Right atrium auricular region (tissue), 2 donors: Measurements from ENCODE around the gene C6orf136. TPM values are rescaled to one million over a fixed set of nuclear protein-coding genes. Genes with fewer than 3 reads are reported as not detected.

Experiments used
- DNase-seq: peaks from one replicate; pipeline ENCODE4 v3.0.0-alpha.2; 2019; ENCODE audit warnings: low spot score
- H3K27ac ChIP-seq, 2 donors: fragments of 200-600 bp; sonication (generic); 1 replicate in 1 of 2; 2 replicates in 1 of 2; pipeline ENCODE4 v1.5.1; 2016 to 2019
- H3K27me3 ChIP-seq, 2 donors: fragments of 200-600 bp; sonication (generic); one replicate each; pipeline versions ENCODE4 v1.5.1 to v1.6.0; 2017 to 2019
- H3K36me3 ChIP-seq: fragments of 200-600 bp; sonication (generic); one replicate; pipeline ENCODE4 v1.5.1; 2016
- H3K4me1 ChIP-seq, 2 donors: fragments of 200-600 bp; sonication (generic); one replicate each; pipeline versions ENCODE4 v1.5.1 to v1.6.0; 2017 to 2019
- H3K4me3 ChIP-seq, 2 donors: fragments of 200-600 bp; sonication (generic); 1 replicate in 1 of 2; 2 replicates in 1 of 2; pipeline ENCODE4 v1.5.1; 2017 to 2019; ENCODE audit warnings: mild to moderate bottlenecking in 1 of 2, moderate library complexity in 1 of 2
- H3K9me3 ChIP-seq, 2 donors: fragments of 200-600 bp; sonication (generic); one replicate each; pipeline ENCODE4 v1.5.1; 2019
- total RNA-seq, 2 donors: library from RNA; depleted of rRNA; stranded (reverse); fragments of >200 nt; gene quantifications; one replicate each; pipeline ENCODE4 v1.1.0, GENCODE V29; 2016
- TF ChIP-seq, protein P1 (sequence below), 2 donors: fragments of 200-600 bp; sonication (generic); IDR thresholded peaks; one replicate each; pipeline ENCODE4 v1.5.1; 2019; ENCODE audit warnings: antibody characterized with exemption in 2 of 2

The C6orf136 gene
- total RNA-seq, 2 donors from 2014 or later: 28.3 to 29.4 TPM

DNA sequence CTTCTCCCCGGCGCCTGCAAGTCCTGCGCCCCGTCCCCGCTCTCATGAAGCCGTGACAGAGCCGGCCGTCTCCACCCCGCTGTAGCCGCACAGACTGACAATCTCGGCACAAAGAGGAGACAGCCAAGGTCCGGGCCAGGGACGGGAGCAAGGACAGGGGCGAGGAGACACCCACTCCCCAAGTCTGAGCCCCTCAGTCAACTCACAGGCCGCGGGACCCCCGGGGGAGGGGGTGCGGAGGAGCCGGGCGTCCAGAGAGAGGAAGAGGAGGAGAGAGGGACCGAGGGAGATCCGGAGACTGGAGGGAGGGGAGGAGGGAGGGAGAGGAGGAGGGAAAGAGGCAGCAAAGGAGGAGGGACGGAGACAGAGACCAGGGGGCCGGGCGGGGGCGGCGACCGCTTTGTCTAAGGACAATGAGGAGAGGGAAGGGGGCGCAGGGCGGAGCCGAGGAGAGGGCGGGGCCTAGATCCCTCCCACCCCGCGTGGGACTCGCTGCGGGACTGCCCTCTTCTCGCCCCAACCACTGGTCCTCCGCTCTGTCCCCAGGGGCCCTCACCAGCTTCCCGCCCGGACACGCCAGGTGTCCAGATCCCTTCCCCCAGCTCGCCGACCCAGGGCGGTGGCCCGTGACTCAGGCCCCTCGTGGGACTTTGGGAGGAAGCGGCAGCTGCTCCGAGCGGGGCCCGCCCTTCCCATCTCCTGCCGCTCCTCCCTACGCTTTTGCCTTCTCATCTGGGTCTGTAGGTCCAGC, 40.1 kb downstream of the C6orf136 start:
- Histone ChIP-seq H3K27ac (peak overlapping the region; percentile 99), H3K4me3 (peak overlapping the region; percentile 83 to 90), H3K27me3 (no peaks in the 10 kb centered on the region), H3K36me3 (peaks cover 10% of the 10 kb centered on the region), H3K9me3 (no peaks in the 10 kb centered on the region), H3K4me1 (peaks cover 0 to 80% of the 10 kb centered on the region in 2 donors)
- TF ChIP-seq, protein P1, sequence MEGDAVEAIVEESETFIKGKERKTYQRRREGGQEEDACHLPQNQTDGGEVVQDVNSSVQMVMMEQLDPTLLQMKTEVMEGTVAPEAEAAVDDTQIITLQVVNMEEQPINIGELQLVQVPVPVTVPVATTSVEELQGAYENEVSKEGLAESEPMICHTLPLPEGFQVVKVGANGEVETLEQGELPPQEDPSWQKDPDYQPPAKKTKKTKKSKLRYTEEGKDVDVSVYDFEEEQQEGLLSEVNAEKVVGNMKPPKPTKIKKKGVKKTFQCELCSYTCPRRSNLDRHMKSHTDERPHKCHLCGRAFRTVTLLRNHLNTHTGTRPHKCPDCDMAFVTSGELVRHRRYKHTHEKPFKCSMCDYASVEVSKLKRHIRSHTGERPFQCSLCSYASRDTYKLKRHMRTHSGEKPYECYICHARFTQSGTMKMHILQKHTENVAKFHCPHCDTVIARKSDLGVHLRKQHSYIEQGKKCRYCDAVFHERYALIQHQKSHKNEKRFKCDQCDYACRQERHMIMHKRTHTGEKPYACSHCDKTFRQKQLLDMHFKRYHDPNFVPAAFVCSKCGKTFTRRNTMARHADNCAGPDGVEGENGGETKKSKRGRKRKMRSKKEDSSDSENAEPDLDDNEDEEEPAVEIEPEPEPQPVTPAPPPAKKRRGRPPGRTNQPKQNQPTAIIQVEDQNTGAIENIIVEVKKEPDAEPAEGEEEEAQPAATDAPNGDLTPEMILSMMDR (IDR thresholded peaks at IDR 0.05): no peak
- peak; percentile 98 for DNase-seq

DNA sequence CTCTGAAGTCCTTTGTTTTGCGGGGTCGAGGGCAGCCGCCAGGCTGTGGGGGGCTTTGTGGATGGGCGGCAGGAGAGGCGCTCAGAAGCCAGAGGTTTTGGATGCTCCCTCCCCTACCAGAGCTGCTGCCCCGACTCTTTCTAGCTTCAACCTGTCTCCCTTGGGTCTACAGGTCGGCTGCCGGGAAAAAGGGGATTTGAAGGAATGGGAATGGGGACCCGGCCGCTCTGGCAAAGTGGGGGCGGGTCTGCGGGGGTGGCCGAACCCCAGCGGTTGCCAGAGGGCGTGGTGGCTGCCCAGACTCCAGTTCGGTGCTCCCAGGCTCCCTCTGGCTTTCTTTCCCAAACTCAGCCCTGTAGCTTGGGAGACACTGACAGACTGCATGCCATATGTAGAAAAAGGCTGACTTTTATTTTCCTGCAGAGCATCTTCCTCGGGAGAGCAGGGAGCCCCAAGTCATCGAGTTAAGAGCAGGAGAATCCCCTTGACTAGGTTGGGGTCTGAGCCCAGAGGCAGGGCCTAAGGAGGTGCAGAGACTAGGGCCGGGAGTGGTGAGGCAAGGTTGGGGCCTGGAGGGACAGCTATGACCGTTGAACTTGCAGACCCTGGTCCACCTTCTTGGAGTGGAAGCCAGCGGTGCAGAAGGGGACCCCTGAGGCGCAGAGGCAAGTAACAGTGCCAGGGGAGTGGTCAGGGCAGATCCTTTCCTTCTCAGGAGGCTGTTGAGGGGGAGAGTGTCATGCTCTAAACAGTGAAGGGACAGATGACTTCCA, 40.9 kb downstream of the C6orf136 start:
- TF ChIP-seq, protein P1 (IDR thresholded peaks at IDR 0.05): peak in 1 of 2 donors; percentile 60
- Histone ChIP-seq H3K4me1 (peaks cover 0 to 72% of the 10 kb centered on the region in 2 donors), H3K27ac (peak overlapping the region; percentile 99), H3K4me3 (peak overlapping the region; percentile 83 to 90), H3K27me3 (no peaks in the 10 kb centered on the region), H3K36me3 (peaks cover 10% of the 10 kb centered on the region), H3K9me3 (no peaks in the 10 kb centered on the region)
- DNase-seq: no peak

DNA sequence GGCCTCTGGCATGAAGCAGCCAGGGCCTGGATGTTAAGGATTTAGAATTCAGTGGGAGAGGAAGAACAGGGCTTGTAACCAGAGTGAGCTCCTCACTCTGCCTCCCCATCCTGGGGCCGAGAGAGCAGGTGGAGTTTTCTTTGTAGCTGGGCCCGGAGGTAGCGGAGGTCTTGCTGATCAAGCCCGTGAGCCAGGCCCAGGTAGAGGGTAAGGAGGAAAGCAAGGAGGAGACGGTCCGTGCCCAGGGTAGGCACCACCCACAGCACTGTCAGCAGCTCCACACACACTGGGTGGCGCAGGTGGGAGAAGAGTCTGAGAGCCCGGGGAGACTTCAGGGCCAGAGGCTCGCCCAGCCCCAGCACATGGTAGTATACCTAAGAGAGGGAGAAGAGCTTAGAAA, 41.6 kb downstream of the C6orf136 start:
- Histone ChIP-seq H3K36me3 (peaks cover 10% of the 10 kb centered on the region), H3K4me3 (peak overlapping the region in 1 of 2 donors; percentile 90), H3K4me1 (peaks cover 0 to 65% of the 10 kb centered on the region in 2 donors), H3K27ac (peak overlapping the region; percentile 99), H3K27me3 (no peaks in the 10 kb centered on the region), H3K9me3 (no peaks in the 10 kb centered on the region)
- DNase-seq: no peak
- TF ChIP-seq, protein P1 (IDR thresholded peaks at IDR 0.05): no peak

DNA sequence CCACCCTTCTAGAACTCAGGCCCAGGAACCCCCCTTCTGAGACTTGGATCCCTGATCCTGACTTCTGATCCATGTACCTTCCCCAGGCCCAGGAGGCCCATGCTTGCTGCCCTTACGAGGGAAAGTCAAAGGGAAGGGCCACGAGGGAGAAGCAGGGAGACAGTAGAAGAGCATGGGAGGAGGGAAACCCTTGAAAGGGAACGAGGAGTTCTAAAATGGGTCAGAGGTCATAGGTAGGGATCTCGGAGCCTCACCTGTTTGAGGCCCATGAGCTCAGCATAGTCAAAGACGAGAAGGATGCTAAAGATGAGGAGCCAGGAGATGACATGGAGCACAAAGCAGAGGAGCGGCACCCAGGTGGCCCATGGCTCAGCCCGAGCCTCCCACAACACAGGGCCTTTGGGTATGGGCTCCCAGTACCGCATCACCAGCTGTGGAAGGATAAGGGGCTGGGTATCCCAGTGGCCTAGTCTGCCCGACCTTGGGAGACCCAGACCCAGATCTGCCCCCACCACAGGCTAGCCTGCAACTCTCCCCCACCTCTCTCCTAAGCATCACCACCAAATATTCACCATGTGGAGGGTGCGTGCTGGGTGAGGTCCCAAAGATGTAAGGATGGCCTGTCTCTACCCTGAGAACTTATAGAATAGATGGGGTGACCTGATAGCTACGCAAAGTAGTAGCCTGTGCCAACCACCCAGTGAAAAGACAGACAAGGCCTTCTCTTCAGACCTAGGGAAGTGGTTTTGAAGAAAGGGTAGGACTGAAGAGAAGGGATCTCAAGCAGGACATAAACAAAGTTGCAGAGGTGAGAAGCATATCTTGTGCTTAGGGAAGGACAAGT, 42.3 kb downstream of the C6orf136 start:
- TF ChIP-seq, protein P1 (IDR thresholded peaks at IDR 0.05): no peak
- no peak overlapping the region for H3K4me3 ChIP-seq
- no peaks in the 10 kb centered on the region for H3K27me3 ChIP-seq
- H3K36me3 ChIP-seq: peaks cover 10% of the 10 kb centered on the region
- H3K27ac ChIP-seq: peak overlapping the region; percentile 99
- peaks cover 0 to 58% of the 10 kb centered on the region in 2 donors for H3K4me1 ChIP-seq
- no peaks in the 10 kb centered on the region for H3K9me3 ChIP-seq
- no peak for DNase-seq

DNA sequence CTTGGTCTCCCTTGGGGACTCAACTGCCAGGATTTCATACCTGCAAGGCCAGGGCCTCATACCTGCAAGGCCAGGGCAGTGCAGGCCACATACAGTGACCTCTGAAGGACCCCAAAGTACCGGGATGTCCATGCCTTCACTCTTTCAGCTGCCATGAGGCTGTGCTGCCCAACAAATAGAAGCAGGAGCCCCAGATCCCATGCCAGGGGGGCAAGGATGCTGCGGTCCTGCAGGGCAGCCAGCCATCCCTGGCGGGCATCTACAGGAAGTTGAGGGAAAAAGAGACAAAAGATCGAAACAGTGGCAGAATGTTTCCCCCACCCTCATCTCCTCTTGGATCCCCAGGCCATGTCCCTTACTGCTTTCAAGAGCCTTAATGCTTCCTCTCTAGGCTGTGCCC, 43.1 kb downstream of the C6orf136 start:
- Histone ChIP-seq H3K4me1 (peaks cover 0 to 51% of the 10 kb centered on the region in 2 donors), H3K27me3 (no peaks in the 10 kb centered on the region)
- TF ChIP-seq, protein P1 (IDR thresholded peaks at IDR 0.05): no peak

More for the DNA sequence above, 43.1 kb downstream of the C6orf136 start:
- H3K36me3 ChIP-seq: peaks cover 5% of the 10 kb centered on the region
- no peaks in the 10 kb centered on the region for H3K9me3 ChIP-seq
- DNase-seq: no peak
- H3K4me3 ChIP-seq: peak overlapping the region in 1 of 2 donors; percentile 67
- H3K27ac ChIP-seq: peak overlapping the region; percentile 86 to 90
